ENCODE results near the gene RASGRP2.

Gene RASGRP2

DNA sequence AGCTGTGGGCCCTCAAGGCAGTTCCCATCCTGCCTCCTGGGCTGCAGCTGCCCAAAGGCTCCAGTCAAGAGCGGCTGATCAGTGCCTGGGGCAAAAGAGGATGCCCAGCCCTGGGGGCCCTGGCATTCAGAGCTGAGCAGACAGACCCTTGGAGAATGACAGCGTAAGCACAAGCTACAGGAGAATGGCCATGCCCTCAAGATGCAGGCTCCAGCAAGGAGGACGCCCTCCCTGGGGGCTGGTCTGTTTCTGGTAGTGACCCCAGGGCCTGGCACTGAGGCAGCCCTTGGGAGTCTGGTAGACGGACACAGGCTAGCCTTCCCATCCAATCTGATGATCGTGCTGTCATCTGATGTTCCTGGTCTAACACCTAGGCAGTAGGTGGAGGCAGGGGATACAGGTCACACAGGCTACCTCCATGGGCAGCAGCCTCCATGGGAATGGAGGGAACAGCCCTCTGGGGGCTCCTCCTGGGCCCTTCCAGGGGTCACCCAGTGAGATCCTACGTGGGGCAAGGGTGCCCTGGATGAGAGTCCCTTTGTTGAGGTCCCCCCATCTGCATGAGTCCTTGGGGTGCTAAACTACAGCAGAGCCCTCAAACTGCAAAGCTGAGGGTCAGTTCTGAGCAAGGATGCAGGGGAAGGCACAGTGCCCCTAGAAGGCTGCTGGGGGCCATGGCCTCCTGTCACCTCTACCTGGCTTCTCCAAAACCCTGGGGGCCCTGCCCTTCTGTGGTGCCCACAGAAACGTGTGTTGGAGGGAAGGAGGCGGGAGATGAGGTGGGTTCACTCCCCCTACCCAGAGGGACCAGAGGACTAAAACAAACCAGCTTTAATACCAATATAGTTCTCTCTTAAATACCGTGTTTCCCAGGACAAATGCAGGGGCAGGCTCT, 44.6 kb upstream of the RASGRP2 start:
- TF ChIP-seq, protein P1, sequence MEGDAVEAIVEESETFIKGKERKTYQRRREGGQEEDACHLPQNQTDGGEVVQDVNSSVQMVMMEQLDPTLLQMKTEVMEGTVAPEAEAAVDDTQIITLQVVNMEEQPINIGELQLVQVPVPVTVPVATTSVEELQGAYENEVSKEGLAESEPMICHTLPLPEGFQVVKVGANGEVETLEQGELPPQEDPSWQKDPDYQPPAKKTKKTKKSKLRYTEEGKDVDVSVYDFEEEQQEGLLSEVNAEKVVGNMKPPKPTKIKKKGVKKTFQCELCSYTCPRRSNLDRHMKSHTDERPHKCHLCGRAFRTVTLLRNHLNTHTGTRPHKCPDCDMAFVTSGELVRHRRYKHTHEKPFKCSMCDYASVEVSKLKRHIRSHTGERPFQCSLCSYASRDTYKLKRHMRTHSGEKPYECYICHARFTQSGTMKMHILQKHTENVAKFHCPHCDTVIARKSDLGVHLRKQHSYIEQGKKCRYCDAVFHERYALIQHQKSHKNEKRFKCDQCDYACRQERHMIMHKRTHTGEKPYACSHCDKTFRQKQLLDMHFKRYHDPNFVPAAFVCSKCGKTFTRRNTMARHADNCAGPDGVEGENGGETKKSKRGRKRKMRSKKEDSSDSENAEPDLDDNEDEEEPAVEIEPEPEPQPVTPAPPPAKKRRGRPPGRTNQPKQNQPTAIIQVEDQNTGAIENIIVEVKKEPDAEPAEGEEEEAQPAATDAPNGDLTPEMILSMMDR (IDR thresholded peaks at IDR 0.05; ENCODE audit: borderline replicate concordance, insufficient read depth, low read depth, low read length), result no peak
- no peak overlapping the region for H3K4me3 ChIP-seq (ENCODE audit: low read depth, low read length)

DNA sequence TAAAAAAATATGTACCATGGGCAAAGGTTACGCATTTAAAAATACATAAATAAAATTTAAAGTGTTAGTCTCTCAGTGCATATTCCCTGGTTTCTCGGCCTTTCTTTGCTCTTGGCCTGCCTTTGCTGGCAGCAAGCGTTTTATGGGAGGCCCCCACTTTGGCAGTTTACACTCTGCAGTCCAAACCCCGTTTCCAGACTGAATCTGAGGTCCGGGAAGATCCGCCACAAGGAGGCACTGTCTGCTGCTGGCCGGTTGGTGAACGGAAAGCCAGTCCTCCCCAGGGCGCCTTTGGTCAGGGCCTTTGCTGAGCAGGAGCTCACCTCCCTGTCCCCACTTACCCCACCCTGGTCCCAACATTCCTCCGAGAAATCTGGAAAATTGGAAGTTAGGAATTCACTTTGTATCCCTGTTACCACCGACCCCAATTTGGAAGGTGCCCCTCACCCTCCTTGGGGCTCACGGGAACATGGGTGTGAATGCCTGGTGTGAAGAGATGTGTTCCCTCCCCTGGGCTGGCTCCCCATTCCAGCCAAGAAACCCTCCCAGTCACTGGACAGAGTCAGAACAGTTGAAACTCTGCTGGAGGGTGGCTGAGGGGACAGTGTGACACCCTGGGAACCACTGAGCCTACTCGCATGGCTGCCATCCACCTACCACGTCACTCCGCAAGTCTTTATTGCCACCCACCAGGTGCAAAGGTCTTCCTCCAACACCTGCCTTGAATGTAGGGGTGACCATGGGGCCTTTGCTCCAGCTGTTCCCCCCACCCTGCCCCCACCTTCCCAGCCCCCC, 43.8 kb upstream of the RASGRP2 start:
- TF ChIP-seq, protein P1 (IDR thresholded peaks at IDR 0.05; ENCODE audit: borderline replicate concordance, insufficient read depth, low read depth, low read length), result peak; percentile 85

DNA sequence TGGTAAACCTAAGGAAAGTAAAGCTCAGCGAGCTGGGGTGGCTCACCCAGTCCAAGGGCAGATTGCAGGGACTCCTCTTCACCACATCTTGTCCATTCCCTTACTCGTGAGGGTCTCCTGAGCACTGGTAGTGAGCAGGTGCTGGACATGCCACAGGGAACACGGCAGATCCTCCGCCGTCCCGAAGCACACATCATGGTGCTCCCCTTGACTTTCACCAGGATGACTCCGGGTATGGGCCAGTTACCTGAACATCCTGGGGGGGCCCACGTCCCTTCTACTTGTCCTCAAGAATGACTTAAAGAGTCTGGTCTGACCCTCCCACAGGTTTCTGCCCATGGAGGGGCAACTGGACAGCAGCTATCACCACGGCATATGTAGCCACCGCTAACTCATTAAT, 42.4 kb upstream of the RASGRP2 start:
- no peak overlapping the region for H3K4me3 ChIP-seq (ENCODE audit: low read depth, low read length)

More for the DNA sequence above, 43.8 kb upstream of the RASGRP2 start:
- H3K4me3 ChIP-seq (ENCODE audit: low read depth, low read length), result no peak overlapping the region

DNA sequence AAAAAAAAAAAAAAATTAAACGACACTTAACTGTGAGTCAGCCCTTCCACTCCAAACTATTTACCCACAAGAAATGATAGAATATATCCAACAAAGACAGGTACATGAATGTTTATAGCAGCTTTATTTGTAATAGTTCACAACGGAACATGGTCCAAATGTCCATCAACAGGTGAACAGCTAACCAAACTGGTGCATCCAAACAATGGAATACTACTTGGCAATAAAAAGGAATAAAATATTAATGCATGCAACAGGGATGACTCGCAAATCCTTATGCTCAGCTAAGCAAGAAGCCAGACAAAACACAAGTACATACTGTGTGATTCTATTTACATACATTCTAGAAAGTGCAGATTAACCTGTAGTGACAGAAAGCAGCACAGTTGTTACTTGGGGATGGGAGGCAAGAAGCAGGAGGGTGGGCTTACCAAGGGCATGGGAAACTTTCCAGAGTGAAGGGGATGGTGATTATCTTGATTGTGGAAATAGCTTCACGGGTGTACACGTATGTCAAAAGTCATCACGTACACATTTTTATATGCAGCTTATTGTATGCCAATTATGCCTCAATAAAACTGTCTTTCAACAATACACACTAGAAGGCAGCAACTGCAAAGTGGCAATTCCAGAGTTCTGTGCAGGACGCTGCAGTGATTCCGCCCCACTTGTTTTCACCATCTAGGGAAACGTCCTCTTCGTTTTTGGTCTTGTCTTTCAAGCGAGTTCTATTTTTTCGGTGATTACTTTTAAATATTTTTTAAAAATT, 41.1 kb upstream of the RASGRP2 start:
- TF ChIP-seq, protein P1 (IDR thresholded peaks at IDR 0.05; ENCODE audit: borderline replicate concordance, insufficient read depth, low read depth, low read length), result no peak
- H3K4me3 ChIP-seq (ENCODE audit: low read depth, low read length), result no peak overlapping the region

More for the DNA sequence above, 42.4 kb upstream of the RASGRP2 start:
- TF ChIP-seq, protein P1 (IDR thresholded peaks at IDR 0.05; ENCODE audit: borderline replicate concordance, insufficient read depth, low read depth, low read length), result no peak

DNA sequence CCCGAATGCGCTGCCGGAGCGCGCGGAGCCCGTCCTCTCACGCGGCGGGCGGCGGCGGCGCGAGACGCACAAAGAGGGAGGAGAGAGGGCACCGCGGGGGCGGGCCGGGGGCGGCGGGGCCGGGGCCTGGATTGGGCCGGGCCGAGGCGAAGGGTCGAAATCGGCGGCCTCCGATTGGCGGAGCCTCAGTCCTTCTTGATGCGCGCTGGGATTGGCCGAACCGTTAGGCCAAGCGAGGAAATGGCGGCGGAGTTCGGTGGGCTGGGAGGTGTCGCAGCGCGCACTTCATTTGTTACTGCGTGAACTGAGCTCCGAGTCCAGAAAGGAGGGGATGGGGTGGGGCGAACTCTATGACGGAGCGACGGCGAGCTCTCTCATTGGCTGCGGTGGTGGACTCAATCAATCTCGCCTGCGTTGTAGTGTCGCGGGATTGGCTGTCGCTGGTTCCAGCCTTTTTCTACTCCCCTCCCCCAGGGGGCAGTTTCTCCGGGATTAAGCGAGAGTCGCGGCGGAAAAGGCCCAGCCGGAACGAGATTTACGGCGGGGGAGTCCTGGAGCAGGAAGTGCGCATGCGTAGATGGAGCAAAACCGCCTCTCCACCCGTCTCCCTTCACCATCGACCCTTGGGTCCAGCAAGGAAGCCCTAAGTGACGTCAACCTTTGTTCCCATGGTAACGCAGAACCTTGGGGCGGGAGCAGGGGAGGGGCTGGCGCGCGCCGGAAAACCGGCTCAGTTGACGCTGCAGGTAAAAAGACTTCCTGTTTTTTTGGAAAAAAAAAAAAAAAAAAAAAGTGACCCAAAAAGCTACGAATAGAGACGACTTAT, 34.7 kb upstream of the RASGRP2 start, which contains the start of gene SF1:
Gene SF1, minus strand, starts transcription at position 70 of the 826 bp plus-strand sequence. CDS start 150 bp downstream, outside the sequence.
- TF ChIP-seq, protein P1 (IDR thresholded peaks at IDR 0.05; ENCODE audit: borderline replicate concordance, insufficient read depth, low read depth, low read length), result no peak

DNA sequence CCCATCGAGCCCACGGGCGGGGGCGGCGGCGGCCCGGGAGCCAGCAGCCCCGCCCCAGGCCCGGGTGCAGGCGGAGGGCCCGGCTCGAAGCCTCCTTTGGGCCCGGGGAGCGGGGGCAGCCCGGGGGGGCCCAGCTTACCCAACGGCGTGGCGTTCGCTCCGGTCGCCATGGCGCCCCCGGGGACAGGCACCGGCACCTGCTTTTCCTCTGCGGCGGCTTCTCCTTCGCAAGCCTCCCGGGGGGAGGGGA, 34.2 kb upstream of the RASGRP2 start:
- TF ChIP-seq, protein P1 (IDR thresholded peaks at IDR 0.05; ENCODE audit: borderline replicate concordance, insufficient read depth, low read depth, low read length), result no peak
- peak overlapping the region; percentile 99 for H3K4me3 ChIP-seq (ENCODE audit: low read depth, low read length)

More for the DNA sequence above, 34.7 kb upstream of the RASGRP2 start, which contains the start of gene SF1:
- peak within 1 kb of the TSS; percentile 99 for H3K4me3 ChIP-seq (ENCODE audit: low read depth, low read length)
